Measurements from ENCODE around the gene BLOC1S3.

GRCh38 chr19:45180936-45181335 is 2.4 kb downstream of the BLOC1S3 start:
- TF ChIP-seq CTCF (conservative IDR thresholded peaks at IDR 0.05) (no peak), EZH2 (IDR thresholded peaks at IDR 0.05; ENCODE audit: low read depth) (no peak)
